Smooth muscle cell (in vitro differentiated cells): ENCODE measurements around the gene SAMD4A. TPM values are rescaled to one million over a fixed set of nuclear protein-coding genes. Genes with fewer than 3 reads are reported as not detected.
A peak's percentile ranks its signal among the peaks of the same experiment; 100 is the strongest.

Experiments used
- DNase-seq: peaks from one replicate; lab custom pipeline; 2025; ENCODE audit not compliant: unreplicated experiment; lab: John Stamatoyannopoulos, UW
- H2AFZ ChIP-seq: fragments of 200-600 bp; sonication (generic); 2 replicates; pipeline ENCODE4 v1.6.0; 2016; ENCODE audit warnings: antibody characterized with exemption, low read depth, mild to moderate bottlenecking
- H3F3A ChIP-seq: fragments of 200-600 bp; sonication (generic); 2 replicates; pipeline ENCODE4 v1.6.0; 2017; ENCODE audit warnings: antibody characterized with exemption, low read depth
- H3K27ac ChIP-seq: fragments of 200-600 bp; sonication (generic); 2 replicates; pipeline ENCODE4 v1.5.1; 2016; ENCODE audit warnings: low read depth, mild to moderate bottlenecking
- H3K27me3 ChIP-seq: fragments of 200-600 bp; sonication (generic); 2 replicates; pipeline ENCODE4 v1.6.1; 2016; ENCODE audit warnings: low read depth, mild to moderate bottlenecking
- H3K36me3 ChIP-seq: fragments of 200-600 bp; sonication (generic); 2 replicates; pipeline ENCODE4 v1.5.1; 2016; ENCODE audit warnings: low read depth
- H3K4me1 ChIP-seq: fragments of 200-600 bp; sonication (generic); 2 replicates; pipeline ENCODE4 v1.5.1; 2016; ENCODE audit warnings: low read depth
- H3K4me2 ChIP-seq: fragments of 200-600 bp; sonication (generic); 2 replicates; pipeline ENCODE4 v1.6.0; 2016; ENCODE audit warnings: mild to moderate bottlenecking
- H3K4me3 ChIP-seq: fragments of 200-600 bp; sonication (generic); 2 replicates; pipeline ENCODE4 v1.5.1; 2016; ENCODE audit warnings: mild to moderate bottlenecking
- H3K79me2 ChIP-seq: fragments of 200-600 bp; sonication (generic); 2 replicates; pipeline ENCODE4 v1.6.0; 2016; ENCODE audit warnings: low read depth, mild to moderate bottlenecking
- H3K9ac ChIP-seq: fragments of 200-600 bp; sonication (generic); 2 replicates; pipeline ENCODE4 v1.6.0; 2016; ENCODE audit warnings: low read depth
- H3K9me3 ChIP-seq: fragments of 200-600 bp; sonication (generic); replicated peaks from 2 replicates; pipeline ENCODE4 v1.5.1; 2016; ENCODE audit warnings: low read depth
- H4K20me1 ChIP-seq: fragments of 200-600 bp; sonication (generic); 2 replicates; pipeline ENCODE4 v1.6.0; 2016; ENCODE audit warnings: low read depth
- WGBS: methylation state at CpG from one replicate; pipeline ENCODE4 v1.1.7; 2016; ENCODE audit warnings: low lambda C conversion rate; 5-methylcytosine and 5-hydroxymethylcytosine counted together
- polyA plus RNA-seq: library from polyadenylated mRNA; unstranded; fragments of >200 nt; fragmentation: Nextera tagmentation; extraction: Ambion mirVana; gene quantifications from 2 replicates; pipeline ENCODE4 v1.2.1, GENCODE V29; 2016
- total RNA-seq: library from RNA; depleted of rRNA; stranded (reverse); fragments of >200 nt; gene quantifications from 2 replicates; pipeline ENCODE4 v1.2.3, GENCODE V29; 2014
- TF ChIP-seq, protein P1 (sequence below): fragments of 200-600 bp; sonication (generic); IDR thresholded peaks from 2 replicates; pipeline ENCODE4 v1.5.1; 2017; ENCODE audit warnings: borderline replicate concordance, mild to moderate bottlenecking, antibody characterized with exemption; ENCODE audit not compliant: insufficient read depth, poor library complexity, severe bottlenecking

The SAMD4A gene
- total and polyA plus RNA-seq, 2 experiments from 2014 or later: 9.2 to 36.7 TPM

DNA sequence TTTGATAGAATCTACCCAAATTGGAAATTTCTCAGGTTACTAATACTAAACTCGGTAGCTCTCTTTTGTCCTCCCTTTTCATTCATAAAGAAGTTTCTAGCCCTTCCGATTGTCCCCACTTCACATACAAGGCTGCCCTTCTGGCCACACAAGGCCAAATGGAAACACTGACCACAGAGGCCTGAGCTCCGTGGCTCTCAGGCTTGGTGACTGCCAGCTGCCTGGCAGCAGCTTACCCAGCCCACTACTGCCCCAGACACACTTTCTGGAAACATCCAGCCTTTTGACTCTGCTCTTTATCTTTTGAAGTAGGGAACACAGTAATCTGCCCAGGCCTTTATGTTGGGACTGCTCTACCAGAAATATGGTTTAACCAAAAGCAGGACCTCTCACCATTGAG is 168.5 kb downstream of the SAMD4A start:
- Histone ChIP-seq H2AFZ (no peak overlapping the region), H3K4me2 (no peak overlapping the region), H3K9ac (no peak overlapping the region), H3F3A (peaks cover 9% of the 10 kb centered on the region), H3K36me3 (no peaks in the 10 kb centered on the region), H3K4me1 (no peaks in the 10 kb centered on the region), H3K79me2 (peaks cover 31% of the 10 kb centered on the region), H3K27me3 (no peaks in the 10 kb centered on the region), H3K4me3 (no peak overlapping the region), H3K9me3 (no peaks in the 10 kb centered on the region), H3K27ac (peak overlapping the region; percentile 34), H4K20me1 (peaks cover 96% of the 10 kb centered on the region)
- TF ChIP-seq, protein P1, sequence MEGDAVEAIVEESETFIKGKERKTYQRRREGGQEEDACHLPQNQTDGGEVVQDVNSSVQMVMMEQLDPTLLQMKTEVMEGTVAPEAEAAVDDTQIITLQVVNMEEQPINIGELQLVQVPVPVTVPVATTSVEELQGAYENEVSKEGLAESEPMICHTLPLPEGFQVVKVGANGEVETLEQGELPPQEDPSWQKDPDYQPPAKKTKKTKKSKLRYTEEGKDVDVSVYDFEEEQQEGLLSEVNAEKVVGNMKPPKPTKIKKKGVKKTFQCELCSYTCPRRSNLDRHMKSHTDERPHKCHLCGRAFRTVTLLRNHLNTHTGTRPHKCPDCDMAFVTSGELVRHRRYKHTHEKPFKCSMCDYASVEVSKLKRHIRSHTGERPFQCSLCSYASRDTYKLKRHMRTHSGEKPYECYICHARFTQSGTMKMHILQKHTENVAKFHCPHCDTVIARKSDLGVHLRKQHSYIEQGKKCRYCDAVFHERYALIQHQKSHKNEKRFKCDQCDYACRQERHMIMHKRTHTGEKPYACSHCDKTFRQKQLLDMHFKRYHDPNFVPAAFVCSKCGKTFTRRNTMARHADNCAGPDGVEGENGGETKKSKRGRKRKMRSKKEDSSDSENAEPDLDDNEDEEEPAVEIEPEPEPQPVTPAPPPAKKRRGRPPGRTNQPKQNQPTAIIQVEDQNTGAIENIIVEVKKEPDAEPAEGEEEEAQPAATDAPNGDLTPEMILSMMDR: no peak
- 80% methylated on average over 3 of the region's 3 CpGs for whole genome bisulfite sequencing
- DNase-seq: no peak

DNA sequence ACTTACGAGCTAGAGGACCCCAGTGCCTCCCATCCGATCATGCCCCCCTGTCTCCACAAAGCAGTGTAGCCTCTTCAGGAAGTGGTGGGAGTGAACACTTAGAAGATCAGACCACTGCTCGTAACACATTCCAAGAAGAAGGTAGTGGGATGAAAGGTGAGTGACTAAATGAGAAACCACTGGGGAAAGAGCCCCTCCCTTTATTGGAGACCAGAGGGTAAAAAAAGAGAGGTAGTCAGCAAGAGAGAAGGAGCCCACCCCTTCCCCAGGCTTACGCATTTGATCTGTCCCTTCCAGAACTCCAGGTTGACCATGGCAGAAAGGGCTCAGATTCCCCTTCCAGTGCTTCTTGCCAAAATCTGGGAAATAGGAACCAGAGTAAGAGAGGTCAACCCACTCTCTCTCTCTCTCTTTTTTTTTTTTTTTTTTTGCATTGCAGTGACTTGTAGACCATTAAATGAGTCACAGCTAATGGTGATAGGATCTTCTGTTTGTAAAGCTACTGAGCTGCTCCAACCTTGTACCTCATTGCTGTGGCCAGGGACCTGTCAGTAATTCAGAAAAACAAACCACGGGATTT is 170.3 kb downstream of the SAMD4A start:
- Histone ChIP-seq H3K36me3 (no peaks in the 10 kb centered on the region), H3K9me3 (no peaks in the 10 kb centered on the region), H3K4me1 (no peaks in the 10 kb centered on the region), H3K79me2 (peaks cover 16% of the 10 kb centered on the region), H4K20me1 (peaks cover 96% of the 10 kb centered on the region), H3K27me3 (no peaks in the 10 kb centered on the region), H3F3A (peaks cover 6% of the 10 kb centered on the region), H3K4me2 (no peak overlapping the region), H3K9ac (no peak overlapping the region), H2AFZ (no peak overlapping the region), H3K27ac (no peak overlapping the region), H3K4me3 (no peak overlapping the region)
- TF ChIP-seq, protein P1: no peak
- no peak for DNase-seq
- 72% methylated on average over 5 of the region's 5 CpGs for WGBS

DNA sequence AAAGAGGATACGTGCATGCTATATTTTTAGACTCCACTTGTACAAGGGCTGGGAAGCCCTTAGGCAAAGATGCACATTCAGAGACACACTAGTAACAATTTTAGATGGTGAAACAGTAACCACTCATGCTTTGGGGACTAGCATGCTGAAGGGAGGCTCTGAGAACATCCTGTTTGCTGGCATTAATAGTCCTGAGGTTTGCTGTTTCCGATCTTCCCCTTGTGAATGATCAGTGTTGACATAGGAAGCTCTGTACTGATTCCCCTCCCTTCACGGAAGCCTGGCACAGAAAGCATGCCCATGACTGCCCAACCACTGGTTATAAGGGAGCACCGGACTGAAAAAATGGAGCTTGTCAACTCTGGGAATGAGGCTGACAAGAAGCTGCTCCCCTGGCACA is 171.1 kb downstream of the SAMD4A start:
- H2AFZ ChIP-seq: no peak overlapping the region
- no peaks in the 10 kb centered on the region for H3K36me3 ChIP-seq
- no peak overlapping the region for H3K4me2 ChIP-seq
- no peak overlapping the region for H3K4me3 ChIP-seq
- H3K79me2 ChIP-seq: peaks cover 9% of the 10 kb centered on the region
- peaks cover 6% of the 10 kb centered on the region for H3F3A ChIP-seq
- H3K27me3 ChIP-seq: no peaks in the 10 kb centered on the region
- H3K4me1 ChIP-seq: no peaks in the 10 kb centered on the region
- H3K9me3 ChIP-seq: no peaks in the 10 kb centered on the region
- peaks cover 97% of the 10 kb centered on the region for H4K20me1 ChIP-seq
- no peak overlapping the region for H3K9ac ChIP-seq
- DNase-seq: no peak
- 78% methylated on average over 4 of the region's 4 CpGs for WGBS
- TF ChIP-seq, protein P1: no peak
- no peak overlapping the region for H3K27ac ChIP-seq

DNA sequence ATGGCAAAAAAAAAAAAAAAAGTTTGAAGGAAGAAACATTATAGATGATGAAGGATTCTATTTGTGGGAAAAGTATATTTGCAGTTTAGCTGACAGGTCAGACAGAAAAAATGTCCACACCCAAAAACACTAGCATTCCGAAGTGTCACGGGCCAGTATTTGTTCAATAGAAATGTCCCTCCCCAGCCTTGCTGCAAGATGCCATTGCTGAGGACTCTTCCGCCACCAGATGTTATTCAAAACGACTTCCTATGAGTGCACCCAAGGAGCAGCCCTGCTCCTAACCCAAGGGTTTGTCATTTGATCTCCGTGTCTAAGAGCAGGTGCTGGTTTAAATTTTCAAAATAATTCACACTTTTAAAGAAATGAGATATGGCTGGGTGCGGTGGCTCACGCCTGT is 172.6 kb downstream of the SAMD4A start:
- Histone ChIP-seq H3K4me3 (no peak overlapping the region), H3K4me1 (no peaks in the 10 kb centered on the region), H3K36me3 (no peaks in the 10 kb centered on the region), H3K4me2 (no peak overlapping the region), H3K9me3 (no peaks in the 10 kb centered on the region), H3K79me2 (peaks cover 9% of the 10 kb centered on the region), H3K9ac (no peak overlapping the region), H3K27ac (no peak overlapping the region), H3K27me3 (no peaks in the 10 kb centered on the region), H4K20me1 (peaks cover 96% of the 10 kb centered on the region), H2AFZ (no peak overlapping the region), H3F3A (peaks cover 6% of the 10 kb centered on the region)
- TF ChIP-seq, protein P1: no peak
- 98% methylated on average over 7 of the region's 7 CpGs for WGBS
- no peak for DNase-seq
